Transverse colon (tissue), 4 donors: ENCODE data around the gene METTL21A.

Source experiments
- EP300 ChIP-seq: sonication (generic); formaldehyde crosslinking; IDR thresholded peaks from one replicate; pipeline ENCODE4 v1.6.1; 2017; ENCODE audit warnings: antibody characterized with exemption, low read depth
- POLR2A ChIP-seq: fragments of 450-650 bp; IDR thresholded peaks from one replicate; pipeline ENCODE4 v1.6.1; 2016; ENCODE audit warnings: antibody characterized with exemption, mild to moderate bottlenecking, moderate library complexity
- POLR2AphosphoS5 ChIP-seq, 3 donors: sonication (generic); formaldehyde crosslinking; IDR thresholded peaks; one replicate each; pipeline ENCODE4 v1.6.1; 2016; ENCODE audit warnings: antibody characterized with exemption in 3 of 3
- TF ChIP-seq, protein P1 (sequence below), 5 experiments: fragments of 200-600 bp in 3 of 5; fragments of 450-650 bp in 2 of 5; sonication (generic) in 3 of 5; IDR thresholded peaks; 1 replicate in 2 of 5; 2 replicates in 3 of 5; pipeline ENCODE4 v1.5.1; 2016 to 2017; ENCODE audit warnings: antibody characterized with exemption in 5 of 5, inconsistent platforms in 3 of 5, mild to moderate bottlenecking in 2 of 5, moderate library complexity in 1 of 5

DNA sequence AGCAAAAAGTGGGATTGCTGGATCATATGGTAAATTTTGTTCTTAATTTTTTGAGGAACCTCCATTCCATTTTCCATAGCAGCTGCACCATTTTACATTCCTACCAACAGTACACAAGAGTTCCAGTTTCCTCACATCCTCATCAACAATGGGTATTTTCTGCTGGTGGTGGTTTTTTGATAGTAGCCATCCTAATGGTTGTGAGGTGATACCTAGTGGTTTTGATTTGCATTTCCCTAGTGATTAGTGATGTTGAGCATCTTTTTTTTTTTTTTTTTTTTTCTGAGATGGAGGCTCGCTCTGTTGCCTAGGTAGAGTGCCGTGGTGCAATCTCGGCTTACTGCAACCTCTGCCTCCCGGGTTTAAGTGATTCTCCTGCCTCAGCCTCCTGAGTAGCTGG, 30.5 kb downstream of the METTL21A start:
- no peak for TF ChIP-seq POLR2A
- TF ChIP-seq, protein P1, sequence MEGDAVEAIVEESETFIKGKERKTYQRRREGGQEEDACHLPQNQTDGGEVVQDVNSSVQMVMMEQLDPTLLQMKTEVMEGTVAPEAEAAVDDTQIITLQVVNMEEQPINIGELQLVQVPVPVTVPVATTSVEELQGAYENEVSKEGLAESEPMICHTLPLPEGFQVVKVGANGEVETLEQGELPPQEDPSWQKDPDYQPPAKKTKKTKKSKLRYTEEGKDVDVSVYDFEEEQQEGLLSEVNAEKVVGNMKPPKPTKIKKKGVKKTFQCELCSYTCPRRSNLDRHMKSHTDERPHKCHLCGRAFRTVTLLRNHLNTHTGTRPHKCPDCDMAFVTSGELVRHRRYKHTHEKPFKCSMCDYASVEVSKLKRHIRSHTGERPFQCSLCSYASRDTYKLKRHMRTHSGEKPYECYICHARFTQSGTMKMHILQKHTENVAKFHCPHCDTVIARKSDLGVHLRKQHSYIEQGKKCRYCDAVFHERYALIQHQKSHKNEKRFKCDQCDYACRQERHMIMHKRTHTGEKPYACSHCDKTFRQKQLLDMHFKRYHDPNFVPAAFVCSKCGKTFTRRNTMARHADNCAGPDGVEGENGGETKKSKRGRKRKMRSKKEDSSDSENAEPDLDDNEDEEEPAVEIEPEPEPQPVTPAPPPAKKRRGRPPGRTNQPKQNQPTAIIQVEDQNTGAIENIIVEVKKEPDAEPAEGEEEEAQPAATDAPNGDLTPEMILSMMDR (IDR thresholded peaks at IDR 0.05), result no peak
- no peak for TF ChIP-seq POLR2AphosphoS5 (IDR thresholded peaks at IDR 0.05)
- no peak for TF ChIP-seq EP300
